Daoy (cell line): Measurements from ENCODE around the gene TEX9. TPM values are rescaled to one million over a fixed set of nuclear protein-coding genes. Genes with fewer than 3 reads are reported as not detected.
"Not testable (repeated sequence)": the region's sequence is repeated elsewhere in the genome, so short reads cannot be mapped to it uniquely, and the experiment has no call there.

ENCODE experiments used
- DNase-seq: peaks from one replicate; pipeline ENCODE4 v3.0.0-alpha.2; 2015; ENCODE audit warnings: low read depth
- total RNA-seq: library from RNA; depleted of rRNA; stranded (reverse); fragments of >200 nt; shearing (Covaris generic); gene quantifications from 2 replicates; pipeline ENCODE4 v1.2.3, GENCODE V29; 2014

Gene TEX9
- total RNA-seq, 1 experiment from 2014 or later, result 7.3 TPM

GRCh38 chr15:56366211-56366610 is 985 bp downstream of the TEX9 start:
- DNase-seq, result no peak

GRCh38 chr15:56367156-56367555 is 1.9 kb downstream of the TEX9 start:
- DNase-seq, result no peak

DNA sequence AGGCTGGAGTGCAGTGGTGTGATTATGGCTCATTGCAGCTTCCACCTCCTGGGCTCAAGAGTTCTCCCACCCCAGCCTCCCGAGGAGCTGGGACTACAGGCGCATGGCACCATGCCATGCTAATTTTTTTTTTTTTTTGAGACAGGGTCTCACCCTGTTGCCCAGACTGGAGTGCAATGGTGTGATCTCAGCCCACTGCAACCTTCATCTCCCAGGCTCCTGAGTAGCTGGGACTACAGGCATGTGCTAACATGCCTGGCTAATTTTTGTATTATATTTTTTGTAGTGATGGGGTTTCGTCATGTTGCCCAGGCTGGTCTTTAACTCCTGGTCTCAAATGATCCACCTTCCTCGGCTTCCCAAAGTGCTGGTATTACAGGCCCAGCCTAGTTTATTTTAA is 4.0 kb downstream of the TEX9 start:
- no peak for DNase-seq

- DNase-seq, result no peak
Measured at GRCh38 chr15:56371495-56372147, 6.4 kb downstream of the TEX9 start.

DNA sequence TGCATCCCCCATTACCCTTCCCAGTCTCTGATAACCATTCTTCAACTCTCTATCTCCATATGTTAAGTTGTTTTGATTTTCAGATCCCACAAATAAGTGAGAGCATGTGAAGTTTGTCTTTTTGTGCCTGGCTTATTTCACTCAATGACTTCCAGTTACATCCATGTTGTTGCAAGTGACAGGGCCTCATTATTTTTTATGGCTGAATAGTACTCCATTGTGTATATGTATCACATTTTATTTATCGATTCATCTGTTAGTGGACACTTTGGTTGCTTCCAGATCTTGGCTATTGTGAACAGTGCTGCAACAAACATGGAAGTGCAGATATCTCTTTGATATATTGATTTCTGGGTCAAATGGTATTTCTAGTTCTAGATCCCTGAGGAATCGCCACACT is 9.5 kb downstream of the TEX9 start:
- DNase-seq, result not testable (repeated sequence)

- DNase-seq, result not testable (repeated sequence)
Measured at GRCh38 chr15:56377822-56378221, 12.6 kb downstream of the TEX9 start.

DNA sequence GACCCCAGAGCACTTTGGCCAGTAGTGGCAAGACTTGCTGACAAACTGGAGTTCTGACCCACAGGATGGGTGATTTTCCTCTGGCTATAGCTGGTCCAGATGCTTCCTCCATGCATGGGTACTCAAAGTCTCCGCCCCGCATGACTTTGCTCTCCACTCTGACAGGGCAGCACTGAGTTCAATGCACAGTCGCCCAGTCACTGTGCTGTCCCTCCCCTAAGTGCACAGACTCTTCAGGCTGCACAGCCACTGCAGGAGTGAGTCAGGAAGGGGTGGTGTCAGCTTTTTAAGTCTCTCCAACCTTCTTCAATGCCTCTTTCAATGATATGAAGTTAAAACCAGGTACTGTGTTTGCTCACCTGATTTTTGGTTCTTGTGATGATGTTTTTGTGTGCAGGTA is 17.8 kb downstream of the TEX9 start:
- no peak for DNase-seq

DNA sequence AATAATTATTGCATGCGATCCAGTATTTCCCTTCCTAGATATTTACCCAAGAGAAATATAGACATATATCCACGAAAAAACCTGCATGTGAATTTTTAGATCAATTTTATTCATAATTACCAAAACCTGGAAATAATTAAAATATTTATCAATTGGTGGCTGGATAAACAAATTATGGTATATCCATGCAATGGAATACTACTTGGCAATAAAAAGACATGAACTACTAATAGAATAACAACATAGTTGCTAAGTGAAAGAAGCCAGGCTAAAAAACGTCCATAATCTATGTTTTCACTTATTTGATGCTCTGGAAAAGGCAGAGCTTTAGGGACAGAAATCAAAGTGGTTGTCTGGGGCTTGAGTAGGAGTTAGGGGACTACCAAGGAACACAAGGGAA is 20.7 kb downstream of the TEX9 start:
- no peak for DNase-seq

GRCh38 chr15:56390739-56391267 is 25.6 kb downstream of the TEX9 start:
- DNase-seq, result no peak

GRCh38 chr15:56393277-56393676 is 28.1 kb downstream of the TEX9 start:
- DNase-seq, result no peak

GRCh38 chr15:56394909-56395308 is 29.7 kb downstream of the TEX9 start:
- DNase-seq, result no peak

DNA sequence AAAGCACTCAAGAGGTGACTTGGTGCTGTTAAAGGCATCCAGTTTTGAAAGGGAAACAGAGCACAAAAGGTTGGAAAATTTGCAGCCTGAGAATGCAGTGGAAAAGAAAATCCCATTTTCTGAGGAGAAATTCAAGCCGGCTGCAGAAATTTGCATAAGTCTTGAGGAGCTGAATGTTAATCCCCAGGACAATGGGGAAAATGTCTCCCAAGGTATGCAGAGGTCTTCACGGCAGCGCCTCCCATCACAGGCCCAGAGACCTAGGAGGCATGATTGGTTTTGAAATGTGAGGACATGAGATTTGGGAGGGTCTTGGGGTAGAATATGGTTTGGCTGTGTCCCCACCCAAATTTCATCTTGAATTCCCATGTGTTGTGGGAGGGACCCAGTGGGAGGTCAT is 32.1 kb downstream of the TEX9 start:
- not testable (repeated sequence) for DNase-seq

DNA sequence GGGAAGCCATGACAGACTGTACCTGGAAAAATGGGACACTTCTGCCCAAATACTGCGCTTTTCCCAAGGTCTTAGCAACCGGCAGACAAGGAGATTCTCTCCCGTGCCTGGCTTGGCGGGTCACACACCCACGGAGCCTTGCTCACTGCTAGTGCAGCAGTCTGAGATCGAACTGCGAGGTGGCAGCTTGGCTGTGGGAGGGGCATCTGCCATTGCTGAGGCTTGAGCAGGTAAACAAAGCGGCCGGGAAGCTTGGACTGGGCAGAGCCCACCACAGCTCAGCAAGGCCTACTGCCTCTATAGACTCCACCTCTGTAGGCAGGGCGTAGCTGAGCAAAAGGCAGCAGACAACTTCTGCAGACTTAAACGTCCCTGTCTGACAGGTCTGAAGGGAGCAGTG is 34.0 kb downstream of the TEX9 start:
- not testable (repeated sequence) for DNase-seq

DNA sequence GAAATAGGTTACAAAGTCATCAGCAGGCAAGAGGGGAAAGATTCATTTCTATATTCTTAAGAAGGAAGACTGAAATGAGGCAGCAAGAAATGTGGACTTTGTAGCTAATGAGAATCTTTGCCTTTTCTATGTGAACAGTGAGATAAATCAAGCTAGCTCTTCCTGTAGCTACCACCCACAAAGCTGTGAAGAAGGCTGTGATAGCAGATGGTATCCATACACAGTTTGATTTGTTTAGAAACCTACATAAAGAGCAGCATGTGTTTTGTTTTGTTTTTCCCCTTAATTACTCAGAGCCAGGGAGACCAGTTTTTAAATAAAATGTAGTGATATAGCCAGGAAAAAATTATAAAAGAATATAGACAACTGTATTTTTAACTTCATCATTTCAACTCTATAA is 45.5 kb downstream of the TEX9 start:
- no peak for DNase-seq

DNA sequence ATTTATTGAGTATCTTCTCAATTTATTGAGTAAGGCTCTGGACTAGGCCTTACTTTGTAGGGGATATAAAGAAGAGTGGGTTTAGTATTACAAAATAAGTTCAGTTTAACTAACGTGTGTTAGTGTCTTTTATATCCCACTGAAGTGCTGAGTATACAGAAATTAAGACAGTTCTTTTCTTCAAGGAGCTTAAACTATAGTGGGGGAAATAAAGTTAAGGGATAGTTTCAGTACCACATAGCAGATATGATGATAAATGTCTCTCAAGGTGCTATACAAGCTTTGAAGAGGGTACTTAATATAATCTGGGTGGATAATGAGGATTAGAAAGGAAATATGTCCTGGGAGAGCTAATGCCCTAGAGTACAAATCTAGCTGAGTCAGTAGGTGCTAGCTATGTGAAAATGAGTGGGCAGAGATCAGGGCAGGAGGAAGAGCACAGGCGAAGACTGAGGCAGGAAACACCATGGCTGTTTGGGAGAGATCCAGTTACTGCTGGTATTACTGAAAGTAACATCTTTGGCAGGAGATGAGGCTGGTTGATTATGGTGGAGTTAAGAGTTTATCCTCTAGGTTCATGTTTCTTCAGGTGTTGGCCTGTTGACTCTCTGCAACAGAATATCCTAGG is 46.0 kb downstream of the TEX9 start:
- no peak for DNase-seq

DNA sequence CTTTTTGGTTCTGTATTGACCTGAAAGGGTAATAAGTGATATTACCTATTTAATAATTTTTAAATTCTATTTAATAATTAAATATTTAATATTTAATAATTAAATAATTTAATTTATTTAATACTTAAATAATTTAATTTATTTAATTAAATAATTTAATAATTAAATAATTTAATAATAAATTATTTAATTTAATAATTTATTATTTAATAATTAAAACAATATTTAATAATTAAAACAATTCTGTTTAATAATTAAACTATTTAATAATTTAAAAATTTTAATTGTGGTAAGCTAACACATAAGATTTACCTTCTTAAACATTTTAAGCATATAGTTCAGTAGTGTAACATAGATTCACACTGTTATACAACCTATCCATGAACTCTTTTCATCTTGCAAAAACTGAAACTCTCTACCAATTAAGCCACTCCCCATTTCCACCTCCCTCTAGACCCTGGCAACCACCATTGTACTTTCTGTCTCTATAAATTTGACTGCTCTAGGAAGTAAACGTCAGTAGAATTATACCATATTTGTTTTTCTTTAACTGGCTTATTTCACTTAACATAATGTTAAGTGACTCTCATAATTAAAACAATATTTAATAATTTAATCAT is 48.0 kb downstream of the TEX9 start:
- not testable (repeated sequence) for DNase-seq

DNA sequence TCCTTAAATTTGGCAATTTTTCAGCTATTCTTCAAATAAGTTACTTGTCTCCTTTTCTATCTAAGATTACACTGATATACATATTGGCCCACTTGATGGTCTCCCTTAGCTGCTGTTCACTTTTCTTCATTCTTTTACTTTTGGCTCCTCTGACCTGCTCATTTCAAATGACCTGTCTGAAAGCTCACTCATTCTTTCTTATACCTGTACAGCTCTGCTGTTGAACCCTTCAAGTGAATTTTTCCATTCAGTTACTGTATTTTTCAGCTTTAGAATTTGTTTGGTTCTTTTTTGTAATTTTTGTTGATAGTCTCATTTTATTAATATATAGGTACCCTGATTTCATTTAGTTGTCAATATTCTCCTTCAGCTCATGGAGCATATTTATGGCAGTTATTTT is 60.0 kb downstream of the TEX9 start:
- no peak for DNase-seq

- DNase-seq, result no peak
Measured at GRCh38 chr15:56425976-56426375, 60.8 kb downstream of the TEX9 start.

- DNase-seq, result no peak
Measured at GRCh38 chr15:56428821-56429458, 63.7 kb downstream of the TEX9 start.

DNA sequence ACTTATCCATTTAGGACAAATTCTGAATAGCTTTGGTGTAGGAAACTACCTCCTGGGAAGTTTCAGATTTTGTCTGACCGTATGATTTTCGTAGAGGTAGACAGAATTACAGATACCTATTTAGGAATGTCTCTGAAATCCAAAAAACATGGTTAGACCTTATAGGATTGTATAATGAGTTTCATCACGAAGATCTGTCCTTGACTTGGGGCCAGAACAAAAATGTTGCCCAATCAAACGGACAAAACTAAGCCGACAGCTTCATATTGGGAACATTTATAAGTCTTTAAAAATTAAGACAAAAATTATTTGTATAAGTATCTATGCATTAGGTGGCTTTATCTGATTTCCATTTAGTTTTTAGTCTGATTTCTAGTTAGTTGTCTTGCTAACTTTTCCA is 67.1 kb downstream of the TEX9 start:
- DNase-seq, result no peak

- no peak for DNase-seq
Measured at GRCh38 chr15:56440214-56440770, 75.1 kb downstream of the TEX9 start.

DNA sequence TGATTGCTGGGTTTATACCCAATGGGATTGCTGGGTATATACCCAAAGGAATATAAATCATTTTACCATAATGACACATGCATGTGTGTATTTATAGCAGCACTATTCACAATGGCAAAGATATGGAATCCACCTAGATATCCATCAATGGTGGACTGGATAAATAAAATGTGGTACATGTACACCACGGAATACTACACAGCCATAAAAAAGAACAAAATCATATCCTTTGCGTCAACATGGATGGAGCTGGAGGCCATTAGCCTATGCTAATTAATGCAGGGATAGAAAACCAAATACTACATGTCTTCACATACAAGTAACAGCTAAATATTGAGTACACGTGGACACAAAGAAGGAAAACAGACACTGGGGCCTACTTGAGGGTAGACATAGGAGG is 77.1 kb downstream of the TEX9 start:
- DNase-seq, result no peak
